H1 (cell line): ENCODE data around the gene NXNL2. TPM values are rescaled to one million over a fixed set of nuclear protein-coding genes. Genes with fewer than 3 reads are reported as not detected.

Experiments used
- BRCA1 ChIP-seq: IDR thresholded peaks from 2 replicates; pipeline ENCODE4 v1.6.1; 2012; ENCODE audit warnings: low read depth, low read length, improper control_type of control experiment
- EZH2 ChIP-seq: fragments of 200-600 bp; sonication (generic); IDR thresholded peaks from 2 replicates; pipeline ENCODE4 v1.7.1; 2012; ENCODE audit warnings: low read depth, mild to moderate bottlenecking, moderate library complexity, low read length, inconsistent platforms; ENCODE audit not compliant: severe bottlenecking
- FOSL1 ChIP-seq: IDR thresholded peaks from 2 replicates; pipeline ENCODE4 v1.6.1; 2011; ENCODE audit warnings: mild to moderate bottlenecking, low read depth, low read length, moderate library complexity; ENCODE audit not compliant: insufficient read depth
- JUND ChIP-seq: IDR thresholded peaks from 2 replicates; pipeline ENCODE4 v1.6.1; 2011; ENCODE audit warnings: mild to moderate bottlenecking, improper control_type of control experiment, low read length
- NRF1 ChIP-seq: IDR thresholded peaks from 2 replicates; pipeline ENCODE4 v1.6.1; 2011; ENCODE audit warnings: mild to moderate bottlenecking, low read depth, low read length, improper control_type of control experiment
- RXRA ChIP-seq: IDR thresholded peaks from 2 replicates; pipeline ENCODE4 v1.6.1; 2011; ENCODE audit warnings: low read depth, mild to moderate bottlenecking, low read length, moderate library complexity; ENCODE audit not compliant: insufficient read depth
- SP2 ChIP-seq: IDR thresholded peaks from 2 replicates; pipeline ENCODE4 v1.6.1; 2012; ENCODE audit warnings: mild to moderate bottlenecking, low read length, inconsistent platforms
- polyA plus RNA-seq, 7 experiments: library from polyadenylated mRNA; depleted of rRNA in 3 of 7; stranded (reverse) in 5 of 7; unstranded in 2 of 7; fragments of >200 nt in 5 of 7; fragments of 200-250 nt in 2 of 7; gene quantifications; 1 replicate in 5 of 7; 2 replicates in 1 of 7; 4 replicates in 1 of 7; pipeline versions ENCODE4 v1.2.1 to v1.2.3, GENCODE V29; 2011 to 2013; ENCODE audit warnings: missing spikeins in 2 of 7, mixed read lengths in 2 of 7
- total RNA-seq: library from RNA; stranded (reverse); fragmentation: NEBNext Ultra II Directional; extraction: Animal tissue kit (Norgen Biotek cat#: 25700); gene quantifications from 2 replicates; pipeline ENCODE4 v1.2.1, GENCODE V29; 2021
- TF ChIP-seq, protein P1 (sequence below): fragments of 300-600 bp; sonication (generic); IDR thresholded peaks from 2 replicates; pipeline ENCODE4 v1.7.1; 2012; ENCODE audit warnings: low read length, moderate library complexity, mild to moderate bottlenecking, inconsistent platforms; ENCODE audit not compliant: insufficient replicate concordance
- TF ChIP-seq, protein P2 (sequence below): IDR thresholded peaks from 2 replicates; pipeline ENCODE4 v1.6.1; 2012; ENCODE audit warnings: low read length, inconsistent platforms

NXNL2 gene
- total and polyA plus RNA-seq, 2 of the 8 experiments (the other 6 are each of a cell fraction or from before 2014, with no cell fraction given), result 1.9 to 2.6 TPM

DNA sequence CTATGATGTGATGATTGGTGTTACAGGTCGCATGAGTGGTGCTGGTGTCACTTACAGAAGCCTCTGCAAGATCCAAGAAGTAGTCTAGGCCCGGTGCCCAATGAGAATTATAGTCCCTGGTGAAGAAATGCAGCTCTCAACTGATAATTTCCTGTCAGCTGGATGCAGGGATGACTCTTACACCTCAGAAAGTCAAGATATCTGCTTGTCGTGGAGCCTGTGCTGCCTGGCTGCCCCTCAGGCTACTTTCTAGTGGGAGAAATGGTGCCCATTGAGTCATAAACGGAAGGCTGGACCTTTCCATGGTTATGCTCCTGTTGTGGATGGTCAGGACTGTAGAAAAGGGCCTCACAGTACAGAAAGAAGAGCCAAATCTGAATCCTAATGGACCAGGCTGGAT lies 46.8 kb upstream of the NXNL2 start (continued):
- TF ChIP-seq, protein P1, sequence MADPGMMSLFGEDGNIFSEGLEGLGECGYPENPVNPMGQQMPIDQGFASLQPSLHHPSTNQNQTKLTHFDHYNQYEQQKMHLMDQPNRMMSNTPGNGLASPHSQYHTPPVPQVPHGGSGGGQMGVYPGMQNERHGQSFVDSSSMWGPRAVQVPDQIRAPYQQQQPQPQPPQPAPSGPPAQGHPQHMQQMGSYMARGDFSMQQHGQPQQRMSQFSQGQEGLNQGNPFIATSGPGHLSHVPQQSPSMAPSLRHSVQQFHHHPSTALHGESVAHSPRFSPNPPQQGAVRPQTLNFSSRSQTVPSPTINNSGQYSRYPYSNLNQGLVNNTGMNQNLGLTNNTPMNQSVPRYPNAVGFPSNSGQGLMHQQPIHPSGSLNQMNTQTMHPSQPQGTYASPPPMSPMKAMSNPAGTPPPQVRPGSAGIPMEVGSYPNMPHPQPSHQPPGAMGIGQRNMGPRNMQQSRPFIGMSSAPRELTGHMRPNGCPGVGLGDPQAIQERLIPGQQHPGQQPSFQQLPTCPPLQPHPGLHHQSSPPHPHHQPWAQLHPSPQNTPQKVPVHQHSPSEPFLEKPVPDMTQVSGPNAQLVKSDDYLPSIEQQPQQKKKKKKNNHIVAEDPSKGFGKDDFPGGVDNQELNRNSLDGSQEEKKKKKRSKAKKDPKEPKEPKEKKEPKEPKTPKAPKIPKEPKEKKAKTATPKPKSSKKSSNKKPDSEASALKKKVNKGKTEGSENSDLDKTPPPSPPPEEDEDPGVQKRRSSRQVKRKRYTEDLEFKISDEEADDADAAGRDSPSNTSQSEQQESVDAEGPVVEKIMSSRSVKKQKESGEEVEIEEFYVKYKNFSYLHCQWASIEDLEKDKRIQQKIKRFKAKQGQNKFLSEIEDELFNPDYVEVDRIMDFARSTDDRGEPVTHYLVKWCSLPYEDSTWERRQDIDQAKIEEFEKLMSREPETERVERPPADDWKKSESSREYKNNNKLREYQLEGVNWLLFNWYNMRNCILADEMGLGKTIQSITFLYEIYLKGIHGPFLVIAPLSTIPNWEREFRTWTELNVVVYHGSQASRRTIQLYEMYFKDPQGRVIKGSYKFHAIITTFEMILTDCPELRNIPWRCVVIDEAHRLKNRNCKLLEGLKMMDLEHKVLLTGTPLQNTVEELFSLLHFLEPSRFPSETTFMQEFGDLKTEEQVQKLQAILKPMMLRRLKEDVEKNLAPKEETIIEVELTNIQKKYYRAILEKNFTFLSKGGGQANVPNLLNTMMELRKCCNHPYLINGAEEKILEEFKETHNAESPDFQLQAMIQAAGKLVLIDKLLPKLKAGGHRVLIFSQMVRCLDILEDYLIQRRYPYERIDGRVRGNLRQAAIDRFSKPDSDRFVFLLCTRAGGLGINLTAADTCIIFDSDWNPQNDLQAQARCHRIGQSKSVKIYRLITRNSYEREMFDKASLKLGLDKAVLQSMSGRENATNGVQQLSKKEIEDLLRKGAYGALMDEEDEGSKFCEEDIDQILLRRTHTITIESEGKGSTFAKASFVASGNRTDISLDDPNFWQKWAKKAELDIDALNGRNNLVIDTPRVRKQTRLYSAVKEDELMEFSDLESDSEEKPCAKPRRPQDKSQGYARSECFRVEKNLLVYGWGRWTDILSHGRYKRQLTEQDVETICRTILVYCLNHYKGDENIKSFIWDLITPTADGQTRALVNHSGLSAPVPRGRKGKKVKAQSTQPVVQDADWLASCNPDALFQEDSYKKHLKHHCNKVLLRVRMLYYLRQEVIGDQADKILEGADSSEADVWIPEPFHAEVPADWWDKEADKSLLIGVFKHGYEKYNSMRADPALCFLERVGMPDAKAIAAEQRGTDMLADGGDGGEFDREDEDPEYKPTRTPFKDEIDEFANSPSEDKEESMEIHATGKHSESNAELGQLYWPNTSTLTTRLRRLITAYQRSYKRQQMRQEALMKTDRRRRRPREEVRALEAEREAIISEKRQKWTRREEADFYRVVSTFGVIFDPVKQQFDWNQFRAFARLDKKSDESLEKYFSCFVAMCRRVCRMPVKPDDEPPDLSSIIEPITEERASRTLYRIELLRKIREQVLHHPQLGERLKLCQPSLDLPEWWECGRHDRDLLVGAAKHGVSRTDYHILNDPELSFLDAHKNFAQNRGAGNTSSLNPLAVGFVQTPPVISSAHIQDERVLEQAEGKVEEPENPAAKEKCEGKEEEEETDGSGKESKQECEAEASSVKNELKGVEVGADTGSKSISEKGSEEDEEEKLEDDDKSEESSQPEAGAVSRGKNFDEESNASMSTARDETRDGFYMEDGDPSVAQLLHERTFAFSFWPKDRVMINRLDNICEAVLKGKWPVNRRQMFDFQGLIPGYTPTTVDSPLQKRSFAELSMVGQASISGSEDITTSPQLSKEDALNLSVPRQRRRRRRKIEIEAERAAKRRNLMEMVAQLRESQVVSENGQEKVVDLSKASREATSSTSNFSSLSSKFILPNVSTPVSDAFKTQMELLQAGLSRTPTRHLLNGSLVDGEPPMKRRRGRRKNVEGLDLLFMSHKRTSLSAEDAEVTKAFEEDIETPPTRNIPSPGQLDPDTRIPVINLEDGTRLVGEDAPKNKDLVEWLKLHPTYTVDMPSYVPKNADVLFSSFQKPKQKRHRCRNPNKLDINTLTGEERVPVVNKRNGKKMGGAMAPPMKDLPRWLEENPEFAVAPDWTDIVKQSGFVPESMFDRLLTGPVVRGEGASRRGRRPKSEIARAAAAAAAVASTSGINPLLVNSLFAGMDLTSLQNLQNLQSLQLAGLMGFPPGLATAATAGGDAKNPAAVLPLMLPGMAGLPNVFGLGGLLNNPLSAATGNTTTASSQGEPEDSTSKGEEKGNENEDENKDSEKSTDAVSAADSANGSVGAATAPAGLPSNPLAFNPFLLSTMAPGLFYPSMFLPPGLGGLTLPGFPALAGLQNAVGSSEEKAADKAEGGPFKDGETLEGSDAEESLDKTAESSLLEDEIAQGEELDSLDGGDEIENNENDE, result no peak
- TF ChIP-seq NRF1, result no peak
- TF ChIP-seq FOSL1, result no peak
- TF ChIP-seq EZH2, result no peak
- no peak for TF ChIP-seq JUND
- no peak for TF ChIP-seq SP2
- TF ChIP-seq, protein P2, sequence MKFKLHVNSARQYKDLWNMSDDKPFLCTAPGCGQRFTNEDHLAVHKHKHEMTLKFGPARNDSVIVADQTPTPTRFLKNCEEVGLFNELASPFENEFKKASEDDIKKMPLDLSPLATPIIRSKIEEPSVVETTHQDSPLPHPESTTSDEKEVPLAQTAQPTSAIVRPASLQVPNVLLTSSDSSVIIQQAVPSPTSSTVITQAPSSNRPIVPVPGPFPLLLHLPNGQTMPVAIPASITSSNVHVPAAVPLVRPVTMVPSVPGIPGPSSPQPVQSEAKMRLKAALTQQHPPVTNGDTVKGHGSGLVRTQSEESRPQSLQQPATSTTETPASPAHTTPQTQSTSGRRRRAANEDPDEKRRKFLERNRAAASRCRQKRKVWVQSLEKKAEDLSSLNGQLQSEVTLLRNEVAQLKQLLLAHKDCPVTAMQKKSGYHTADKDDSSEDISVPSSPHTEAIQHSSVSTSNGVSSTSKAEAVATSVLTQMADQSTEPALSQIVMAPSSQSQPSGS, result no peak
- TF ChIP-seq RXRA, result no peak
- TF ChIP-seq BRCA1, result no peak
- TF ChIP-seq, all 59 proteins: peak for 0
